ENCODE measurements around the gene SLC8A1.

DNA sequence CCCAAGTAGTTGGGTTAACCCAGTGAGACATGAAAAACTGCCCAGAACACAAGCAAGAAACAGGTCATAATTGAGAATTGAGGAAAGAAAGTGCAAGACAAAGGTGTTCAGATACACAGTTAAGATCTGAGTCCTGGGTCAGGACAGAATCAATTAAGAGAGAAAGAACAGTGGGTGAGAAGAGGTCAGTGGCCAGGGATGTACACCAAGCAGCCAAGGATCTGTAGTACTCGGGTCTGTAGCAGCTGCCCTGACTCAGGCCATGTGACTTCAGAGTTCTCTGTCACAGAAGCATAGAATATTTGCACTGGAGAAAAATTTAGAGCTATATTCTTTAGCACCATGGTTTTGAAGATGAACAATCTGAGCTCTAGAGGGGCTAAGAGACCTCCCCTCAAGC, 141.6 kb downstream of the SLC8A1 start:
- TF ChIP-seq, protein P1, sequence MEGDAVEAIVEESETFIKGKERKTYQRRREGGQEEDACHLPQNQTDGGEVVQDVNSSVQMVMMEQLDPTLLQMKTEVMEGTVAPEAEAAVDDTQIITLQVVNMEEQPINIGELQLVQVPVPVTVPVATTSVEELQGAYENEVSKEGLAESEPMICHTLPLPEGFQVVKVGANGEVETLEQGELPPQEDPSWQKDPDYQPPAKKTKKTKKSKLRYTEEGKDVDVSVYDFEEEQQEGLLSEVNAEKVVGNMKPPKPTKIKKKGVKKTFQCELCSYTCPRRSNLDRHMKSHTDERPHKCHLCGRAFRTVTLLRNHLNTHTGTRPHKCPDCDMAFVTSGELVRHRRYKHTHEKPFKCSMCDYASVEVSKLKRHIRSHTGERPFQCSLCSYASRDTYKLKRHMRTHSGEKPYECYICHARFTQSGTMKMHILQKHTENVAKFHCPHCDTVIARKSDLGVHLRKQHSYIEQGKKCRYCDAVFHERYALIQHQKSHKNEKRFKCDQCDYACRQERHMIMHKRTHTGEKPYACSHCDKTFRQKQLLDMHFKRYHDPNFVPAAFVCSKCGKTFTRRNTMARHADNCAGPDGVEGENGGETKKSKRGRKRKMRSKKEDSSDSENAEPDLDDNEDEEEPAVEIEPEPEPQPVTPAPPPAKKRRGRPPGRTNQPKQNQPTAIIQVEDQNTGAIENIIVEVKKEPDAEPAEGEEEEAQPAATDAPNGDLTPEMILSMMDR (conservative IDR thresholded peaks at IDR 0.05; ENCODE audit: low read depth, low read length): no peak
- TF ChIP-seq EZH2 (IDR thresholded peaks at IDR 0.05; ENCODE audit: borderline replicate concordance, low read depth, low read length, poor library complexity, severe bottlenecking): no peak
